Gastroesophageal sphincter (tissue), 3 donors: ENCODE measurements around the gene MAPK6.

Source experiments
- CTCF ChIP-seq, 4 experiments: fragments of 200-600 bp in 2 of 4; fragments of 450-650 bp in 2 of 4; sonication (generic) in 1 of 4; IDR thresholded peaks; one replicate each; pipeline ENCODE4 v1.5.1; 2017 to 2019; ENCODE audit warnings: antibody characterized with exemption in 4 of 4, mild to moderate bottlenecking in 2 of 4, moderate library complexity in 2 of 4
- EP300 ChIP-seq: sonication (generic); formaldehyde crosslinking; IDR thresholded peaks from one replicate; pipeline ENCODE4 v1.6.1; 2017; ENCODE audit warnings: antibody characterized with exemption, mild to moderate bottlenecking
- POLR2A ChIP-seq, 2 donors: fragments of 450-650 bp; IDR thresholded peaks; one replicate each; pipeline ENCODE4 v1.6.1; 2017; ENCODE audit warnings: antibody characterized with exemption in 2 of 2, mild to moderate bottlenecking in 2 of 2, moderate library complexity in 1 of 2
- POLR2AphosphoS5 ChIP-seq: sonication (generic); formaldehyde crosslinking; IDR thresholded peaks from one replicate; pipeline ENCODE4 v1.6.1; 2017; ENCODE audit warnings: antibody characterized with exemption

- TF ChIP-seq CTCF (IDR thresholded peaks at IDR 0.05) = no peak
- no peak for TF ChIP-seq POLR2AphosphoS5
- TF ChIP-seq POLR2A (IDR thresholded peaks at IDR 0.05) = no peak
- TF ChIP-seq EP300 = no peak
Measured at GRCh38 chr15:52031556-52031955, 12.5 kb downstream of the MAPK6 start.
